KOPT-K1 (cell line): ENCODE results near the gene GPRC5B.

Experiments used
- H3K27ac ChIP-seq: fragments of 200-600 bp; sonication (generic); 2 replicates; pipeline ENCODE4 v1.5.1; 2016; ENCODE audit warnings: antibody characterized with exemption, mild to moderate bottlenecking, low read depth, low read length; ENCODE audit not compliant: poor library complexity, severe bottlenecking
- H3K36me3 ChIP-seq: fragments of 200-600 bp; sonication (generic); 2 replicates; pipeline ENCODE4 v1.5.1; 2017; ENCODE audit warnings: antibody characterized with exemption, mild to moderate bottlenecking, low read length, moderate library complexity; ENCODE audit not compliant: insufficient read depth
- H3K9me3 ChIP-seq: fragments of 200-600 bp; sonication (generic); 2 replicates; pipeline ENCODE4 v1.5.1; 2017; ENCODE audit warnings: antibody characterized with exemption, low read length, mild to moderate bottlenecking; ENCODE audit not compliant: insufficient read depth, poor library complexity, severe bottlenecking

The GPRC5B gene

GRCh38 chr16:19850131-19850817 is 34.4 kb downstream of the GPRC5B start:
- H3K27ac ChIP-seq, result no peak overlapping the region
- H3K36me3 ChIP-seq, result no peaks in the 10 kb centered on the region
- H3K9me3 ChIP-seq, result no peaks in the 10 kb centered on the region

- Histone ChIP-seq H3K36me3 (no peaks in the 10 kb centered on the region), H3K27ac (no peak overlapping the region), H3K9me3 (no peaks in the 10 kb centered on the region)
These were observed 35.9 kb downstream of the GPRC5B start for GRCh38 chr16:19848756-19849155.

- no peaks in the 10 kb centered on the region for H3K9me3 ChIP-seq
- no peaks in the 10 kb centered on the region for H3K36me3 ChIP-seq
- H3K27ac ChIP-seq, result no peak overlapping the region
These were observed 38.2 kb downstream of the GPRC5B start for GRCh38 chr16:19846436-19846835.

- Histone ChIP-seq H3K27ac (no peak overlapping the region), H3K36me3 (no peaks in the 10 kb centered on the region), H3K9me3 (no peaks in the 10 kb centered on the region)
These were observed 39.6 kb downstream of the GPRC5B start for GRCh38 chr16:19844945-19845641.

- H3K27ac ChIP-seq, result no peak overlapping the region
- H3K9me3 ChIP-seq, result no peaks in the 10 kb centered on the region
- no peaks in the 10 kb centered on the region for H3K36me3 ChIP-seq
These were observed 41.3 kb downstream of the GPRC5B start for GRCh38 chr16:19843371-19843770.

- no peaks in the 10 kb centered on the region for H3K36me3 ChIP-seq
- no peaks in the 10 kb centered on the region for H3K9me3 ChIP-seq
- no peak overlapping the region for H3K27ac ChIP-seq
These were observed 42.1 kb downstream of the GPRC5B start for GRCh38 chr16:19842426-19843157.

GRCh38 chr16:19841184-19841583 is 43.5 kb downstream of the GPRC5B start:
- H3K36me3 ChIP-seq, result no peaks in the 10 kb centered on the region
- H3K27ac ChIP-seq, result no peak overlapping the region
- no peaks in the 10 kb centered on the region for H3K9me3 ChIP-seq

- Histone ChIP-seq H3K36me3 (no peaks in the 10 kb centered on the region), H3K9me3 (no peaks in the 10 kb centered on the region), H3K27ac (no peak overlapping the region)
These were observed 44.0 kb downstream of the GPRC5B start for GRCh38 chr16:19840524-19841110.

GRCh38 chr16:19837984-19838707 is 46.5 kb downstream of the GPRC5B start:
- H3K36me3 ChIP-seq, result no peaks in the 10 kb centered on the region
- no peak overlapping the region for H3K27ac ChIP-seq
- no peaks in the 10 kb centered on the region for H3K9me3 ChIP-seq

GRCh38 chr16:19837331-19837980 is 47.2 kb downstream of the GPRC5B start:
- Histone ChIP-seq H3K36me3 (no peaks in the 10 kb centered on the region), H3K9me3 (no peaks in the 10 kb centered on the region), H3K27ac (no peak overlapping the region)

- no peak overlapping the region for H3K27ac ChIP-seq
- H3K9me3 ChIP-seq, result no peaks in the 10 kb centered on the region
- H3K36me3 ChIP-seq, result no peaks in the 10 kb centered on the region
These were observed 48.7 kb downstream of the GPRC5B start for GRCh38 chr16:19835968-19836421.

GRCh38 chr16:19835196-19835595 is 49.5 kb downstream of the GPRC5B start:
- Histone ChIP-seq H3K9me3 (no peaks in the 10 kb centered on the region), H3K36me3 (no peaks in the 10 kb centered on the region), H3K27ac (no peak overlapping the region)

GRCh38 chr16:19833581-19833980 is 51.1 kb downstream of the GPRC5B start:
- Histone ChIP-seq H3K36me3 (no peaks in the 10 kb centered on the region), H3K9me3 (no peaks in the 10 kb centered on the region), H3K27ac (no peak overlapping the region)

GRCh38 chr16:19833176-19833575 is 51.5 kb downstream of the GPRC5B start:
- H3K9me3 ChIP-seq, result no peaks in the 10 kb centered on the region
- no peaks in the 10 kb centered on the region for H3K36me3 ChIP-seq
- H3K27ac ChIP-seq, result no peak overlapping the region
